ENCODE measurements around the gene CCR5AS.
"Not testable (repeated sequence)": the region's sequence is repeated elsewhere in the genome, so short reads cannot be mapped to it uniquely, and the experiment has no call there.

The CCR5AS gene

DNA sequence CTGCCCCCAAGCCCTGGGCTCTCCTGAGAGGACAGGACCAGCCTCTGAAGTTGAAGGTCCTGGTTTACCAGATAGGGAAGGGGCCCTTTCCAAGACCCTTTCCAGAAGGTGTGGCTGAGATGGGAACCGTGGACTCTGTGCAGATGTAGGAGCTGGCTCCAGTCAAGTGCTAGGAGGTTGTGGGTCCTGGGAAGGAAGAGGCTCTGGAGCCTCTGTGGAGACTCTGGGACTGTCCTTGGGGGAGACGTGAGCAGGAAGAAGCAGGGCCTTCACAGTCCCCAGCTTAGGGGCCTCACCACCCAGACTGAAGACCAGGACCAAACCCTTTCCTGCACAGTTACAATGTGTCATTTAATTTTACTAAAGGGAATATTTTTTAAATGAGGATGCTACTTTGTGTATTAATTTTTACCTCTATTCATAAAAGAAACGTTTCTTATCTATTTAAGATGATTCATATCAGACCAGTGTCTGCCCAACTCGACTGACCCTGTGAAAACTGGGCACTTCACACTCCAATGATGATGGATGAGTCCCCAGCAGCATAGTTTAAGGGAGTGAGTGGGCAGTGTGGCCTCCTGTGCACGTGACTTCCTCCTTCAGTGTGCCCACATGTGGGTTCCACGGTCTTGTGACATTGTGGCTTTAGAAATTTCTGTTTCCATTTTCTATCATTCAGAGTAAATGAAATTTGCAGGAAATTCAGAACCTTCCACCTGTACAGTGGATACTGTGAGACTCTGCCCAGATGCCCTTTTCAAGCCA, 10.9 kb downstream of the CCR5AS start:
- DNase-seq (ENCODE audit: low read depth, low spot score) = no peak
- Histone ChIP-seq H3K9me3 (ENCODE audit: insufficient read depth, low read length) (0 out of 2 replicates have a peak, but pooled peaks cover 6% of the 10 kb centered on the region), H3K4me3 (ENCODE audit: insufficient read length, low read depth) (no peak overlapping the region), H3K4me1 (ENCODE audit: insufficient read depth, insufficient read length) (peaks cover 2% of the 10 kb centered on the region), H3K9ac (ENCODE audit: insufficient read length, low read depth) (no peak overlapping the region), H3K27me3 (ENCODE audit: insufficient read depth, insufficient read length) (no peaks in the 10 kb centered on the region), H3K36me3 (ENCODE audit: insufficient read depth, insufficient read length, low read length) (no peaks in the 10 kb centered on the region)
- TF ChIP-seq ZNF274 (IDR thresholded peaks at IDR 0.05; ENCODE audit: low read depth, low read length) = no peak
- TF ChIP-seq SUZ12 (IDR thresholded peaks at IDR 0.05; ENCODE audit: extremely low read depth, insufficient read depth, insufficient read length) = no peak
- TF ChIP-seq YY1 (IDR thresholded peaks at IDR 0.05; ENCODE audit: insufficient read depth, insufficient read length) = no peak

DNA sequence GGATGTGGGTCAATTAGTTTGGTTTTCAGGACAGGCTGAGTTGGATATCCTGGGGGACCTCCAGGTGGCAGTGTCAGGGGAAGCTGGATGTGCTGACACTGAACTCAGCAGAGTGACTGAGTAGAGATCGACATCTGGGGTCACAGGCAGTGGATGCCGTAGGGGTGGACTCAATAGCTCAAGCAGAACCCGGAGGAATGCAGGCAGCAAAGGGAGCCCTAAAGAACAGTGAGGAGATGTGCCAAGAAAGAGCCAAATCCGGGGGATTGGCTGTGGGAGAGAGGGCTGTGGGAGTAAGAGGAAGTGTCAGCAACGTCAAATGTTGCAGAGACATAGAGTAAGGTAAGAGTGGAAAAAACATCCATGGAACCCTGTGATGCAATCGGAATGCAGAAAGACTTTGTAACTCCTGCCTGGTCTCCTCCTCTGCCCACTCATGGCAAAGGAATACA, 11.6 kb downstream of the CCR5AS start:
- 0 out of 2 replicates have a peak, but pooled peaks cover 6% of the 10 kb centered on the region for H3K9me3 ChIP-seq (ENCODE audit: insufficient read depth, low read length)
- TF ChIP-seq SUZ12 (IDR thresholded peaks at IDR 0.05; ENCODE audit: extremely low read depth, insufficient read depth, insufficient read length) = no peak
- TF ChIP-seq ZNF274 (IDR thresholded peaks at IDR 0.05; ENCODE audit: low read depth, low read length) = no peak
- no peak for TF ChIP-seq YY1 (IDR thresholded peaks at IDR 0.05; ENCODE audit: insufficient read depth, insufficient read length)
- H3K27me3 ChIP-seq (ENCODE audit: insufficient read depth, insufficient read length) = no peaks in the 10 kb centered on the region
- no peak overlapping the region for H3K9ac ChIP-seq (ENCODE audit: insufficient read length, low read depth)
- peaks cover 2% of the 10 kb centered on the region for H3K4me1 ChIP-seq (ENCODE audit: insufficient read depth, insufficient read length)
- no peaks in the 10 kb centered on the region for H3K36me3 ChIP-seq (ENCODE audit: insufficient read depth, insufficient read length, low read length)
- no peak for DNase-seq (ENCODE audit: low read depth, low spot score)
- H3K4me3 ChIP-seq (ENCODE audit: insufficient read length, low read depth) = no peak overlapping the region

DNA sequence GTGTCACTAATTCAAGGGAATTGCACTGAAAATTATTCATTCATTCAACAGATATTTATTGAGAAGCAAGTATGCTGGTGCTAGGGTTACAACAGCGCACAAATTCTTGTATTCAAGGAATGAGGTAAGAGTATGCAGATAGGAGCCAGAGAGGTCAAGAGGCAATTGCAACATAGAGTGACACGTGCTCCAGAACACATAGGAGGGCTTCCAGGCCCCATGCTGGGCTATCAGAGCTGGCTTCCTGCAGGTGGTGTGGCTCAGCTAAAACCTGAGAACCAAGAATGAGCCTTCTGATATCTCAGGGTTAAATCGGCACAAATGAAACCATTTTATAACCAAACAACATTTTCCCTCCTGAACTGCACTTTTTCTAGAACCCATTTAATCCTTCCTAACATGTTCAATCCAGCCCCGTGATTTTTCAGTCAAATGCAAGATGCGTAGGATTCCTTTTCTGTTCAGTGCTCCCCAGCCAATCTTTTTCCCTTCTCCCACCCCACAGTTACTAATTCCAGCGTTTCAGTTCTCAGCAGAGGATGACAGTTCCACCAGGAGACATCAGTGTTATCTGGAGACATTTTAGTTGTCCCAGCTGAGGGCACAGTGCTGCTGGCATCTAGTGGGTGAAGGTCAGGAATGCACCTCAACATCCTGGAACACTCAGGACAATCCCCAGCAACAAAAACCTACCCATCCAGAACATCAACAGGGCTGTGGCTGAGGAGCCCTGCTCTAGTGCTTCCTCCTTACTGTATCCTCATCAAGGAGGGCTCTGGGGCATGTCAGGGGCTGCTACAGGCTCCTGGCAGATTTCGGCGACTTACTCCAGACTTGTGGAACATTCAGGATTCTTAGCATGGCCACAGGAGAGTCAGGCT, 13.1 kb downstream of the CCR5AS start:
- Histone ChIP-seq H3K4me1 (ENCODE audit: insufficient read depth, insufficient read length) (peaks cover 2% of the 10 kb centered on the region), H3K4me3 (ENCODE audit: insufficient read length, low read depth) (no peak overlapping the region), H3K27me3 (ENCODE audit: insufficient read depth, insufficient read length) (no peaks in the 10 kb centered on the region), H3K9ac (ENCODE audit: insufficient read length, low read depth) (no peak overlapping the region), H3K36me3 (ENCODE audit: insufficient read depth, insufficient read length, low read length) (no peaks in the 10 kb centered on the region), H3K9me3 (ENCODE audit: insufficient read depth, low read length) (peaks cover 13% of the 10 kb centered on the region; the same call in 1 of the 2 replicates)
- no peak for TF ChIP-seq YY1 (IDR thresholded peaks at IDR 0.05; ENCODE audit: insufficient read depth, insufficient read length)
- no peak for TF ChIP-seq SUZ12 (IDR thresholded peaks at IDR 0.05; ENCODE audit: extremely low read depth, insufficient read depth, insufficient read length)
- no peak for TF ChIP-seq ZNF274 (IDR thresholded peaks at IDR 0.05; ENCODE audit: low read depth, low read length)
- peak; percentile 51 for DNase-seq (ENCODE audit: low read depth, low spot score)

DNA sequence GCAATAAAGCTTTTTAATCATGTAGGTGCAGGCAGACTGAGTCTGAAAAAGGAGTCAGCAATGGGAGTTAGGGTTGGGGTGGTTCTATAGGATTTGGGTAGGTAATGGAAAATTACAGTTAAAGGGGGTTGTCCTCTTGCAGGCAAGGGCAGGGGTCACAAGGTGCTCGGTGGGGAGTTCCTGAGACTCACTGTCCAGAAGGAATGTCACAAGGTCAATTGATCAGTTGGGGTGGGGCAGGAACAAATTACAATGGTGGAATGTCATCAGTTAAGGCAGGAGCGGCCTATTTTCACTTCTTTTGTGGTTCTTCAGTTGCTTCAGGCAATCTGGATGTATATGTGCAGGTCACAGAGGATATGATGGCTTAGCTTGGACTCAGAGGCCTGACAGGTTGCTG, 13.9 kb downstream of the CCR5AS start:
- TF ChIP-seq YY1 (IDR thresholded peaks at IDR 0.05; ENCODE audit: insufficient read depth, insufficient read length) = no peak
- TF ChIP-seq ZNF274 (IDR thresholded peaks at IDR 0.05; ENCODE audit: low read depth, low read length) = no peak
- TF ChIP-seq SUZ12 (IDR thresholded peaks at IDR 0.05; ENCODE audit: extremely low read depth, insufficient read depth, insufficient read length) = no peak
- Histone ChIP-seq H3K9ac (ENCODE audit: insufficient read length, low read depth) (no peak overlapping the region), H3K36me3 (ENCODE audit: insufficient read depth, insufficient read length, low read length) (no peaks in the 10 kb centered on the region), H3K9me3 (ENCODE audit: insufficient read depth, low read length) (peaks cover 14% of the 10 kb centered on the region; the same call in 1 of the 2 replicates), H3K4me1 (ENCODE audit: insufficient read depth, insufficient read length) (peaks cover 2% of the 10 kb centered on the region), H3K4me3 (ENCODE audit: insufficient read length, low read depth) (no peak overlapping the region), H3K27me3 (ENCODE audit: insufficient read depth, insufficient read length) (no peaks in the 10 kb centered on the region)
- no peak for DNase-seq (ENCODE audit: low read depth, low spot score)

DNA sequence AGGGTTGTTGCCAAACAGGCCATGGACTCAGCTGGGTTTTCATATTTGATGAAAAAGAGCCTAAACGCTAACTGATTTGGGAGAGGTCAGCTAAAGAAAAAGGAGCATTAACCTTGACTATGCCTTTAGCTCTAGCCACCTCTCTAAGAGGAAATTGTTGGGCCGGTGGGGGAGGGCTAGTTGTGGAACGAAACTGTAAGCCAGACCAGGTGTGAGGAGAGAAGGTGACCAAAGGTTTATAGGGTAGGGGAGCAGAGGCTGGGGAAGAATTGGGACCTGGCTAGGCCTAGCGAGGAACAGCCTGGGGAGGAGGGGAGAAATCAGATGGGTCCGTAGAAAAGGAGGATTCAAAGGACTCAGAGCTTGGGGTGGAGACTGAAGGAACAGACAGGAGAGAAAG, 15.3 kb downstream of the CCR5AS start:
- H3K9ac ChIP-seq (ENCODE audit: insufficient read length, low read depth); H3K27me3 ChIP-seq (ENCODE audit: insufficient read depth, insufficient read length); DNase-seq (ENCODE audit: low read depth, low spot score); H3K36me3 ChIP-seq (ENCODE audit: insufficient read depth, insufficient read length, low read length); H3K4me3 ChIP-seq (ENCODE audit: insufficient read length, low read depth); H3K4me1 ChIP-seq (ENCODE audit: insufficient read depth, insufficient read length): not testable (repeated sequence)
- H3K9me3 ChIP-seq (ENCODE audit: insufficient read depth, low read length) = peaks cover 23% of the 10 kb centered on the region; the same call in 1 of the 2 replicates

DNA sequence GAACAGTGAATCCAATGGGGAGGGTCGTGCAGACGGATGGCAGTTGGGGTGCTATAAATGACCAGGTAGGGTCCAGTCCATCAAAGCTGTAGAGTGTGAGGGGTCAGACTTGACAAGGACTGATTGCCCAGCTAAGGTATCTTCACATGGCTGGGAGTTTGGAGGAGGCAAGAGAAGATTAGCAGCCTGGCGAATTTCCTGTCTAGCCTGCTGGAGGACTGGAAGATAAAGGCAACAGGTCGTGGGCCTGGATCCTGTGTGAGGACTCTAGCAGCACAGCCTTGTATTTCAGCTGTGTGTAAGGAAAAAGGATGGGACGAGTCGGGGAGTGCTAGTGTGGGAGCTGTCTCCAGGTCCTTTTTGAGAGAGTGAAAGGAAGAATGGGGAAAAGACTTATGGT, 17.6 kb downstream of the CCR5AS start:
- H3K9ac ChIP-seq (ENCODE audit: insufficient read length, low read depth) = no peak overlapping the region
- H3K4me3 ChIP-seq (ENCODE audit: insufficient read length, low read depth) = no peak overlapping the region
- H3K9me3 ChIP-seq (ENCODE audit: insufficient read depth, low read length) = peaks cover 23% of the 10 kb centered on the region; the same call in 1 of the 2 replicates
- no peaks in the 10 kb centered on the region for H3K27me3 ChIP-seq (ENCODE audit: insufficient read depth, insufficient read length)
- no peak for DNase-seq (ENCODE audit: low read depth, low spot score)
- peaks cover 2% of the 10 kb centered on the region for H3K4me1 ChIP-seq (ENCODE audit: insufficient read depth, insufficient read length)
- TF ChIP-seq SUZ12 (IDR thresholded peaks at IDR 0.05; ENCODE audit: extremely low read depth, insufficient read depth, insufficient read length) (no peak), YY1 (IDR thresholded peaks at IDR 0.05; ENCODE audit: insufficient read depth, insufficient read length) (no peak), ZNF274 (IDR thresholded peaks at IDR 0.05; ENCODE audit: low read depth, low read length) (no peak)
- H3K36me3 ChIP-seq (ENCODE audit: insufficient read depth, insufficient read length, low read length) = no peaks in the 10 kb centered on the region

DNA sequence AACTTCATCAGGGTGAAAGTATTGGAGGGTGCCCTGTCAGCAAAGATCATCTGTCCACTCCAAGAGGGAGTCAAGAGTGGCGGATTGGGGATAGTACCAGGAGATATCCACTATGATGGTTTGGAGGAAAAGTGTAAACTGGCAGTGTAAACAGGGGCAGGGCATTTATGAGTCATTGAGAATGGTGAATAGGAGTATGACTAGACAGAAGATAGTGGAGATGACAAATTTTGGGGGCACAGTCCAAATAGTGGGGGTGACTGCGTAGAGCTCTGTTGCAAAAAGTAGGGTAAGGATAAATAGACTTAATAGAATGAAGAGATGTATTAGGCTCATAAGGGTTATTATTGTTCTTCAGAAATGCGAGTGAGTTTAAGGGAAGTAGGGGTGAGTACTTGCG, 18.0 kb downstream of the CCR5AS start:
- H3K9me3 ChIP-seq (ENCODE audit: insufficient read depth, low read length) = peaks cover 23% of the 10 kb centered on the region; the same call in 1 of the 2 replicates
- not testable (repeated sequence) for H3K4me1 ChIP-seq (ENCODE audit: insufficient read depth, insufficient read length); DNase-seq (ENCODE audit: low read depth, low spot score); H3K4me3 ChIP-seq (ENCODE audit: insufficient read length, low read depth); H3K27me3 ChIP-seq (ENCODE audit: insufficient read depth, insufficient read length); H3K36me3 ChIP-seq (ENCODE audit: insufficient read depth, insufficient read length, low read length); H3K9ac ChIP-seq (ENCODE audit: insufficient read length, low read depth)
